Hindlimb muscle (tissue), 1 donor: Measurements from ENCODE around the gene MYO16. TPM values are rescaled to one million over a fixed set of nuclear protein-coding genes. Genes with fewer than 3 reads are reported as not detected.

Experiments used
- DNase-seq: peaks from one replicate; pipeline ENCODE4 v3.0.0-alpha.2; 2013
- polyA plus RNA-seq: library from polyadenylated mRNA; unstranded; fragments of 120-200 nt; gene quantifications from one replicate; pipeline ENCODE4 v1.2.1, GENCODE V29; 2013; ENCODE audit not compliant: insufficient read length

Gene MYO16
- polyA plus RNA-seq, 1 donor = 27.9 TPM

GRCh38 chr13:108812661-108813060 lies 183.2 kb downstream of the MYO16 start:
- DNase-seq = no peak

GRCh38 chr13:108813587-108814170 lies 184.3 kb downstream of the MYO16 start:
- DNase-seq = no peak

GRCh38 chr13:108816375-108816774 lies 187.0 kb downstream of the MYO16 start:
- no peak for DNase-seq

GRCh38 chr13:108827646-108828045 lies 198.2 kb downstream of the MYO16 start:
- DNase-seq = no peak

- no peak for DNase-seq
These were observed 198.8 kb downstream of the MYO16 start for GRCh38 chr13:108828086-108828815.

- no peak for DNase-seq
These were observed 201.5 kb downstream of the MYO16 start for GRCh38 chr13:108830916-108831315.

GRCh38 chr13:108833531-108833930 lies 204.1 kb downstream of the MYO16 start:
- no peak for DNase-seq

GRCh38 chr13:108834193-108834592 lies 204.8 kb downstream of the MYO16 start:
- no peak for DNase-seq

GRCh38 chr13:108835083-108835482 lies 205.7 kb downstream of the MYO16 start:
- DNase-seq = no peak

- no peak for DNase-seq
These were observed 221.3 kb downstream of the MYO16 start for GRCh38 chr13:108850691-108851090.

GRCh38 chr13:108851660-108852059 lies 222.2 kb downstream of the MYO16 start:
- DNase-seq = no peak

GRCh38 chr13:108853031-108853430 lies 223.6 kb downstream of the MYO16 start:
- DNase-seq = no peak

- DNase-seq = no peak
These were observed 226.5 kb downstream of the MYO16 start for GRCh38 chr13:108855737-108856387.

GRCh38 chr13:108858676-108859075 lies 229.3 kb downstream of the MYO16 start:
- no peak for DNase-seq

GRCh38 chr13:108859197-108860012 lies 230.0 kb downstream of the MYO16 start:
- DNase-seq = no peak

GRCh38 chr13:108860418-108860817 lies 231.0 kb downstream of the MYO16 start:
- no peak for DNase-seq

GRCh38 chr13:108877300-108877699 lies 247.9 kb downstream of the MYO16 start:
- no peak for DNase-seq

GRCh38 chr13:108878732-108879131 lies 249.3 kb downstream of the MYO16 start:
- no peak for DNase-seq

- DNase-seq = no peak
These were observed 260.0 kb downstream of the MYO16 start for GRCh38 chr13:108889324-108889984.

- no peak for DNase-seq
These were observed 265.9 kb downstream of the MYO16 start for GRCh38 chr13:108895220-108895704.

GRCh38 chr13:108897955-108898354 lies 268.5 kb downstream of the MYO16 start:
- DNase-seq = no peak
